Gastroesophageal sphincter (tissue), 3 donors: Measurements from ENCODE around the gene PIGB.

Experiments used
- CTCF ChIP-seq, 4 experiments: fragments of 200-600 bp in 2 of 4; fragments of 450-650 bp in 2 of 4; sonication (generic) in 1 of 4; IDR thresholded peaks; one replicate each; pipeline ENCODE4 v1.5.1; 2017 to 2019; ENCODE audit warnings: antibody characterized with exemption in 4 of 4, mild to moderate bottlenecking in 2 of 4, moderate library complexity in 2 of 4
- POLR2A ChIP-seq, 2 donors: fragments of 450-650 bp; IDR thresholded peaks; one replicate each; pipeline ENCODE4 v1.6.1; 2017; ENCODE audit warnings: antibody characterized with exemption in 2 of 2, mild to moderate bottlenecking in 2 of 2, moderate library complexity in 1 of 2

- TF ChIP-seq CTCF (IDR thresholded peaks at IDR 0.05), result no peak
- TF ChIP-seq POLR2A (IDR thresholded peaks at IDR 0.05), result no peak
Observed at GRCh38 chr15:55344206-55344605, 25.2 kb downstream of the PIGB start.
